HFFc6 (cell line): ENCODE data around the gene EME2. TPM values are rescaled to one million over a fixed set of nuclear protein-coding genes. Genes with fewer than 3 reads are reported as not detected.
"Not testable (repeated sequence)": the region's sequence is repeated elsewhere in the genome, so short reads cannot be mapped to it uniquely, and the experiment has no call there.

ENCODE experiments used
- DNase-seq: peaks from one replicate; pipeline ENCODE4 v3.0.0-alpha.2; 2018
- H3K27ac Mint-ChIP-seq: 2 replicates; pipeline ENCODE4 v1.8.0; 2020; ENCODE audit warnings: mild to moderate bottlenecking, mixed read lengths
- H3K27me3 Mint-ChIP-seq: 2 replicates; pipeline ENCODE4 v1.8.0; 2021; ENCODE audit warnings: mild to moderate bottlenecking, moderate library complexity, mixed read lengths; ENCODE audit not compliant: insufficient read depth
- H3K36me3 Mint-ChIP-seq: 2 replicates; pipeline ENCODE4 v1.8.0; 2021; ENCODE audit warnings: low read depth, mixed read lengths
- H3K4me1 Mint-ChIP-seq: 2 replicates; pipeline ENCODE4 v1.8.0; 2020; ENCODE audit warnings: low read depth, mixed read lengths
- H3K4me3 Mint-ChIP-seq: 2 replicates; pipeline ENCODE4 v1.8.0; 2020; ENCODE audit warnings: mild to moderate bottlenecking, moderate library complexity, mixed read lengths
- H3K9me3 Mint-ChIP-seq: 2 replicates; pipeline ENCODE4 v1.8.0; 2020; ENCODE audit warnings: mild to moderate bottlenecking, mixed read lengths
- CTCF ChIP-seq: fragments of 200-600 bp; sonication (generic); IDR thresholded peaks from 2 replicates; pipeline ENCODE4 v1.5.0; 2021; ENCODE audit warnings: antibody characterized with exemption, mild to moderate bottlenecking
- total RNA-seq, 6 experiments: library from RNA; stranded (reverse); fragmentation: NEBNext Ultra II Directional; extraction: Animal tissue kit (Norgen Biotek cat#: 25700); gene quantifications; 2 replicates in 1 of 6; 3 replicates in 5 of 6; pipeline ENCODE4 v1.2.3, GENCODE V29; 2021

Gene EME2
- total RNA-seq, 6 experiments from 2014 or later: 11.4 to 16.1 (median 12.3) TPM

GRCh38 chr16:1792836-1793577 lies 20.4 kb downstream of the EME2 start:
- Mint-ChIP-seq H3K27me3 (no peaks in the 10 kb centered on the region), H3K4me3 (no peak overlapping the region), H3K4me1 (no peaks in the 10 kb centered on the region), H3K27ac (no peak overlapping the region), H3K36me3 (peaks cover 13% of the 10 kb centered on the region; the same call in 1 of the 2 replicates), H3K9me3 (peaks cover 14% of the 10 kb centered on the region)
- no peak for TF ChIP-seq CTCF
- DNase-seq: no peak

GRCh38 chr16:1793578-1794220 lies 21.1 kb downstream of the EME2 start, which contains the start of gene IGFALS:
IGFALS (minus strand) TSS chr16:1793705; CDS start chr16:1793652, 53 bp downstream.
- no peak within 1 kb of the TSS for H3K4me3 Mint-ChIP-seq
- H3K36me3 Mint-ChIP-seq: peaks cover 14% of the 10 kb centered on the region
- H3K27ac Mint-ChIP-seq: no peak within 1 kb of the TSS
- no peaks in the 10 kb centered on the region for H3K4me1 Mint-ChIP-seq
- DNase-seq: no peak
- TF ChIP-seq CTCF: no peak
- H3K9me3 Mint-ChIP-seq: peaks cover 17% of the 10 kb centered on the region
- no peaks in the 10 kb centered on the region for H3K27me3 Mint-ChIP-seq

GRCh38 chr16:1794221-1794871 lies 21.7 kb downstream of the EME2 start:
- DNase-seq: no peak
- no peak for TF ChIP-seq CTCF
- peaks cover 23% of the 10 kb centered on the region for H3K9me3 Mint-ChIP-seq
- peaks cover 16% of the 10 kb centered on the region for H3K36me3 Mint-ChIP-seq
- no peak overlapping the region for H3K4me3 Mint-ChIP-seq
- no peak overlapping the region for H3K27ac Mint-ChIP-seq
- H3K27me3 Mint-ChIP-seq: no peaks in the 10 kb centered on the region
- no peaks in the 10 kb centered on the region for H3K4me1 Mint-ChIP-seq

- H3K4me1 Mint-ChIP-seq: no peaks in the 10 kb centered on the region
- no peaks in the 10 kb centered on the region for H3K27me3 Mint-ChIP-seq
- H3K4me3 Mint-ChIP-seq: no peak overlapping the region
- H3K36me3 Mint-ChIP-seq: peaks cover 22% of the 10 kb centered on the region
- H3K27ac Mint-ChIP-seq: no peak overlapping the region
- H3K9me3 Mint-ChIP-seq: peaks cover 31% of the 10 kb centered on the region
- no peak for TF ChIP-seq CTCF
- no peak for DNase-seq
These were observed 22.5 kb downstream of the EME2 start for GRCh38 chr16:1794908-1795666.

- not testable (repeated sequence) for H3K27me3 Mint-ChIP-seq, H3K4me3 Mint-ChIP-seq, H3K27ac Mint-ChIP-seq, DNase-seq, H3K4me1 Mint-ChIP-seq
- peaks cover 28% of the 10 kb centered on the region for H3K36me3 Mint-ChIP-seq
- peaks cover 39% of the 10 kb centered on the region for H3K9me3 Mint-ChIP-seq
These were observed 26.7 kb downstream of the EME2 start for GRCh38 chr16:1799263-1799662.
